K562 (cell line): ENCODE data around the gene ZNF814. TPM values are rescaled to one million over a fixed set of nuclear protein-coding genes. Genes with fewer than 3 reads are reported as not detected.
"Not testable (repeated sequence)": the region's sequence is repeated elsewhere in the genome, so short reads cannot be mapped to it uniquely, and the experiment has no call there.

Experiments used
- ATAC-seq: fragments of 200-7000 bp; cut with Tn5 transposase; 3 replicates; pipeline ENCODE4 v1.9.1; 2020; ENCODE audit warnings: moderate library complexity
- BruUV-seq: library from RNA; stranded (reverse); fragments of 400-500 nt; replicated peaks from 2 replicates; lab custom pipeline; 2021; lab: Mats Ljungman, UMichigan
- CTCF ChIA-PET: fragments of 300-600 bp; formaldehyde crosslinking; extraction: SDS; loops from one replicate; lab custom pipeline; 2021; ENCODE audit warnings: low intra/inter-chr PET ratio; lab: Yijun Ruan, JAX
- POLR2A ChIA-PET: fragments of 300-600, 350-650 bp; sonication (Branson Sonifier 250); formaldehyde crosslinking; extraction: SDS; loops from one replicate; lab custom pipeline; 2021; ENCODE audit warnings: antibody characterized with exemption, inconsistent platforms; lab: Yijun Ruan, JAX
- DNase-seq, 4 experiments: peaks; one replicate each; pipeline versions ENCODE4 v3.0.0 to v3.0.0-alpha.2; 2011 to 2018; ENCODE audit warnings: low spot score in 3 of 4, mixed read lengths in 3 of 4; ENCODE audit errors: extremely low read depth in 1 of 4
- FAIRE-seq: peaks from 2 replicates; lab custom pipeline; 2011; peaks lifted over from hg19 to GRCh38; lab: Jason Lieb, UNC
- H2AFZ ChIP-seq: 2 replicates; pipeline ENCODE4 v1.6.0; 2011; ENCODE audit warnings: low read depth, low read length, control low read depth, inconsistent platforms
- H3K27ac ChIP-seq: fragments of 200-600 bp; 3 replicates; pipeline ENCODE4 v1.8.0; 2011; ENCODE audit warnings: low read depth, mild to moderate bottlenecking, control low read depth, inconsistent platforms, low read length, moderate library complexity, mixed read lengths; ENCODE audit errors: extremely low read depth
- H3K27me3 ChIP-seq, 2 experiments: fragments of 300-600 bp in 1 of 2; 2 replicates in 1 of 2; 3 replicates in 1 of 2; pipeline versions ENCODE4 v1.6.0 to v1.8.0; 2011; ENCODE audit warnings: inconsistent platforms in 2 of 2, low read length in 2 of 2, mild to moderate bottlenecking in 1 of 2, mixed read lengths in 1 of 2, moderate library complexity in 1 of 2; ENCODE audit not compliant: control insufficient read depth in 2 of 2, insufficient read depth in 2 of 2
- H3K36me3 ChIP-seq: fragments of 300-600 bp; 3 replicates; pipeline ENCODE4 v1.8.0; 2011; ENCODE audit warnings: mild to moderate bottlenecking, low read length, inconsistent platforms; ENCODE audit not compliant: control insufficient read depth, insufficient read depth
- H3K4me1 ChIP-seq, 2 experiments: fragments of 200-600 bp in 1 of 2; replicated peaks in 1 of 2; 2 replicates in 1 of 2; 3 replicates in 1 of 2; pipeline versions ENCODE4 v1.5.1 to v1.8.0; 2011; ENCODE audit warnings: inconsistent platforms in 2 of 2, low read length in 2 of 2, mild to moderate bottlenecking in 1 of 2, mixed read lengths in 1 of 2, moderate library complexity in 1 of 2; ENCODE audit not compliant: control insufficient read depth in 2 of 2, insufficient read depth in 2 of 2
- H3K4me2 ChIP-seq: 2 replicates; pipeline ENCODE4 v1.6.1; 2011; ENCODE audit warnings: low read length, control low read depth, inconsistent platforms, mixed read lengths; ENCODE audit not compliant: insufficient read depth
- H3K4me3 ChIP-seq: fragments of 200-600 bp; sonication (generic), shearing (Covaris generic); 2 replicates; pipeline ENCODE4 v1.5.1; 2016; ENCODE audit warnings: control low read depth, inconsistent platforms
- H3K79me2 ChIP-seq: fragments of 200-600 bp; 3 replicates; pipeline ENCODE4 v1.8.0; 2011; ENCODE audit warnings: low read length, inconsistent platforms; ENCODE audit not compliant: control insufficient read depth, insufficient read depth
- H3K9ac ChIP-seq, 2 experiments: 2 replicates each; pipeline versions ENCODE4 v1.6.0 to v1.6.1; 2011; ENCODE audit warnings: low read depth in 2 of 2, low read length in 2 of 2, control low read depth in 1 of 2, inconsistent platforms in 1 of 2, mild to moderate bottlenecking in 1 of 2, mixed read lengths in 1 of 2; ENCODE audit not compliant: insufficient read depth in 1 of 2
- H3K9me1 ChIP-seq: one replicate; pipeline ENCODE4 v1.6.0; 2011; ENCODE audit warnings: inconsistent platforms, mild to moderate bottlenecking, low read length, moderate library complexity; ENCODE audit not compliant: control insufficient read depth, insufficient read depth
- H3K9me3 ChIP-seq: replicated peaks from 2 replicates; pipeline ENCODE4 v1.5.1; 2011; ENCODE audit warnings: low read depth, low read length, inconsistent platforms; ENCODE audit not compliant: control insufficient read depth, insufficient read depth
- H4K20me1 ChIP-seq: replicated peaks from 2 replicates; pipeline ENCODE4 v1.6.1; 2011; ENCODE audit warnings: low read length, inconsistent platforms, mixed read lengths; ENCODE audit not compliant: control insufficient read depth, insufficient read depth
- ELF4 ChIP-seq: fragments of 450-650 bp; formaldehyde crosslinking; IDR thresholded peaks from 2 replicates; pipeline ENCODE4 v1.4.0; 2022; ENCODE audit warnings: missing genetic modification characterization
- HDAC1 ChIP-seq, 2 experiments: fragments of 450-650 bp; IDR thresholded peaks; 2 replicates each; pipeline ENCODE4 v1.6.1; 2016 to 2017; ENCODE audit warnings: inconsistent platforms in 1 of 2, mild to moderate bottlenecking in 1 of 2, moderate library complexity in 1 of 2
- POLR2B ChIP-seq: fragments of 450-650 bp; IDR thresholded peaks from 2 replicates; pipeline ENCODE4 v1.6.1; 2018; ENCODE audit warnings: low read depth; ENCODE audit not compliant: partially characterized antibody
- RBFOX2 ChIP-seq: fragments of 200-400 bp; formaldehyde crosslinking; IDR thresholded peaks from 2 replicates; pipeline ENCODE4 v1.6.1; 2017; ENCODE audit warnings: low read depth, mild to moderate bottlenecking, low read length, moderate library complexity
- SMAD3 ChIP-seq: fragments of 450-650 bp; formaldehyde crosslinking; conservative IDR thresholded peaks from 2 replicates; pipeline ENCODE4 v1.4.0; 2020; ENCODE audit warnings: mild to moderate bottlenecking
- WGBS: fragments of 100-300 bp; shearing (Covaris generic); methylation state at CpG from one replicate; pipeline ENCODE4 v1.1.6; 2016; ENCODE audit warnings: low coverage, mixed read lengths; ENCODE audit not compliant: insufficient coverage; ENCODE audit errors: missing lambda C conversion rate; 5-methylcytosine and 5-hydroxymethylcytosine counted together
- in situ Hi-C: fragments of 300-500 bp; cut with MboI; formaldehyde crosslinking; loops from 4 replicates; pipeline ENCODE4 v1.15.0; 2018; ENCODE audit warnings: inconsistent platforms, mixed read lengths
- intact Hi-C: fragments of 100-400 bp; cut with micrococcal nuclease; formaldehyde crosslinking; loops from 2 replicates; pipeline ENCODE4 v1.14.2; 2022
- polyA plus RNA-seq, 8 experiments: library from polyadenylated mRNA; depleted of rRNA in 4 of 8; stranded (reverse) in 5 of 8; unstranded in 3 of 8; fragments of >200 nt; fragmentation: Nextera tagmentation in 2 of 8; fragmentation: Illumina TruSeq in 1 of 8; extraction: Ambion mirVana in 2 of 8; extraction: Trizol in 1 of 8; gene quantifications; 2 replicates each; pipeline versions ENCODE4 v1.2.1 to v1.2.3, GENCODE V29; 2011 to 2014; ENCODE audit warnings: inconsistent platforms in 1 of 8, missing spikeins in 1 of 8
- total RNA-seq, 7 experiments: library from RNA; depleted of rRNA in 6 of 7; stranded (reverse); fragments of >200 nt in 6 of 7; fragmentation: Illumina TruSeq in 2 of 7; extraction: Trizol in 2 of 7; gene quantifications; 2 replicates each; pipeline versions ENCODE4 v1.2.1 to v1.2.3, GENCODE V29; 2011 to 2021; ENCODE audit warnings: low replicate concordance in 1 of 7
- TF ChIP-seq, protein P1 (sequence below), 2 experiments: fragments of 450-650 bp; formaldehyde crosslinking in 1 of 2; IDR thresholded peaks; 2 replicates each; pipeline versions ENCODE4 v1.4.0 to v1.6.1; 2014 to 2020; ENCODE audit warnings: mild to moderate bottlenecking in 2 of 2, borderline replicate concordance in 1 of 2, low read depth in 1 of 2

Gene ZNF814
- total and polyA plus RNA-seq, 9 of the 15 experiments (the other 6 are each of a cell fraction or from before 2014, with no cell fraction given) = 0.42 to 3.5 (median 1.9) TPM

DNA sequence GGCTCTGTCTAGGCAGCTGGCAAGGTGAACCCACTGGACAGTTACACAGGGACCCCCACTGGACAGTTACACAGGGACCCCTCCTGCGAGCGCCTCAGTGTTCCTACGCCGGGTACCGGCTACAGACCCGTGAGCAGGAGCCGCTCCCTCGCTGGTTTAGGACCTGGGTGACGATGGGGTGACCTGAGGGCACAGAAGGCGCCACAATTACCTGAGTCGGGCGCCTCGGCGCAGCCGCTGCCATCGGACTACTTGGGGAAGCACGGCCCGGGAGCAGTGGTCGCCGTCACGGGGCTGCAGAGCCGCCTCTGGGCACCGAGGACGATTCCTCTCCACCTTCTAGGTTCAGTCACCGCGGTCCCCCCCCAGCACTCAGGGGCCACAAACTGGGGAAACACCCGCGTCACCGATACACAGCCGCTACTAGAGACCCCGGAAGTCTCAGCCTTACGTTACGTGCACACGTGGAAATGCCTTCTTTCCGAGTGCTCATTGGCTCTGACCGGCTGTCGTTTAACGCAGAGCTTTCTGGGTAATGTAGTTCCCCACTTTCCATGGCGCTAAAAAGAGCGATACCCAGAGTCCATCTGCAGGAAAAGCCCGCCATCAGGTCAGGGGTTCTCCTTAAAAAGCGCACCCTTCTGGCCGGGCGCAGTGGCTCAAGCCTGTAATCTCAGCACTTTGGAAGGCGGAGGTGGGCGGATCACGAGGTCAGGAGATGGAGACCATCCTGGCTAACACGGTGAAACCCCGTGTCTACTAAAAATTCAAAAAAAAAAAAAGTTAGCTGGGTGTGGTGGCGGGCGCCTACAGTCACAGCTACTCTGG lies 27.5 kb upstream of the ZNF814 start, which contains the start of gene ZNF417:
TSS of gene ZNF417 (minus strand) at position 425 of the 828 bp plus-strand sequence. CDS start at position 244, 181 bp downstream.
- peak within 1 kb of the TSS; percentile 64; the same call in 2 of the 3 replicates for H3K27ac ChIP-seq
- H3K27me3 ChIP-seq, H3K36me3 ChIP-seq, H4K20me1 ChIP-seq, CTCF ChIA-PET, in situ Hi-C loops, H3K9me3 ChIP-seq, intact Hi-C loops, H3K4me1 ChIP-seq, H3K9me1 ChIP-seq: not testable (repeated sequence)
- H3K4me2 ChIP-seq = peak within 1 kb of the TSS; percentile 74
- peak within 1 kb of the TSS; percentile 73 for H2AFZ ChIP-seq
- H3K9ac ChIP-seq = peak within 1 kb of the TSS; percentile 75 to 90
- FAIRE-seq = peak; percentile 100
- DNase-seq = peak; percentile 90 to 93 (median 92)
- POLR2A ChIA-PET = interaction anchor here (0.6 to 1.9 kb wide), 4 partner anchors 9 to 267 kb away, joined by 3 to 6 read pairs (median 4); partner anchors contain the start of gene ZNF418
- WGBS = 3% methylated on average over 41 of the region's 51 CpGs
- peak; percentile 100 for ATAC-seq
- H3K4me3 ChIP-seq = peak within 1 kb of the TSS; percentile 67
- peaks cover 11% of the 10 kb centered on the region; the same call in 2 of the 3 replicates for H3K79me2 ChIP-seq
- TSS peak; percentile 72 for BruUV-seq
- TF ChIP-seq RBFOX2 (peak; percentile 83), SMAD3 (CRISPR knock-in tag) (0 out of 2 replicates have a peak, but pooled peaks have one; percentile 41), HDAC1 (IDR thresholded peaks at IDR 0.05) (peak in 1 of 2 experiments; percentile 67; a peak in 2 of 4 replicates), ELF4 (CRISPR knock-in tag) (peak; percentile 68; the same call in 1 of the 2 replicates), POLR2B (peak; percentile 54)
- TF ChIP-seq, protein P1, sequence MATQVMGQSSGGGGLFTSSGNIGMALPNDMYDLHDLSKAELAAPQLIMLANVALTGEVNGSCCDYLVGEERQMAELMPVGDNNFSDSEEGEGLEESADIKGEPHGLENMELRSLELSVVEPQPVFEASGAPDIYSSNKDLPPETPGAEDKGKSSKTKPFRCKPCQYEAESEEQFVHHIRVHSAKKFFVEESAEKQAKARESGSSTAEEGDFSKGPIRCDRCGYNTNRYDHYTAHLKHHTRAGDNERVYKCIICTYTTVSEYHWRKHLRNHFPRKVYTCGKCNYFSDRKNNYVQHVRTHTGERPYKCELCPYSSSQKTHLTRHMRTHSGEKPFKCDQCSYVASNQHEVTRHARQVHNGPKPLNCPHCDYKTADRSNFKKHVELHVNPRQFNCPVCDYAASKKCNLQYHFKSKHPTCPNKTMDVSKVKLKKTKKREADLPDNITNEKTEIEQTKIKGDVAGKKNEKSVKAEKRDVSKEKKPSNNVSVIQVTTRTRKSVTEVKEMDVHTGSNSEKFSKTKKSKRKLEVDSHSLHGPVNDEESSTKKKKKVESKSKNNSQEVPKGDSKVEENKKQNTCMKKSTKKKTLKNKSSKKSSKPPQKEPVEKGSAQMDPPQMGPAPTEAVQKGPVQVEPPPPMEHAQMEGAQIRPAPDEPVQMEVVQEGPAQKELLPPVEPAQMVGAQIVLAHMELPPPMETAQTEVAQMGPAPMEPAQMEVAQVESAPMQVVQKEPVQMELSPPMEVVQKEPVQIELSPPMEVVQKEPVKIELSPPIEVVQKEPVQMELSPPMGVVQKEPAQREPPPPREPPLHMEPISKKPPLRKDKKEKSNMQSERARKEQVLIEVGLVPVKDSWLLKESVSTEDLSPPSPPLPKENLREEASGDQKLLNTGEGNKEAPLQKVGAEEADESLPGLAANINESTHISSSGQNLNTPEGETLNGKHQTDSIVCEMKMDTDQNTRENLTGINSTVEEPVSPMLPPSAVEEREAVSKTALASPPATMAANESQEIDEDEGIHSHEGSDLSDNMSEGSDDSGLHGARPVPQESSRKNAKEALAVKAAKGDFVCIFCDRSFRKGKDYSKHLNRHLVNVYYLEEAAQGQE (IDR thresholded peaks at IDR 0.05; ENCODE audit: borderline replicate concordance) = peak; percentile 33; the same call in 1 of the 2 replicates
- TF ChIP-seq, protein P1 (CRISPR knock-in tag; IDR thresholded peaks at IDR 0.05; ENCODE audit: low read depth) = not testable (repeated sequence)
